A549 (cell line): ENCODE results near the gene PCDH9. TPM values are rescaled to one million over a fixed set of nuclear protein-coding genes. Genes with fewer than 3 reads are reported as not detected.

Experiments
- BCL3 ChIP-seq: fragments of >200 bp; sonication (Bioruptor Twin); formaldehyde crosslinking; IDR thresholded peaks from 3 replicates; pipeline ENCODE4 v1.6.1; 2016
- CBX2 ChIP-seq: fragments of 200-600 bp; sonication (generic); IDR thresholded peaks from 2 replicates; pipeline ENCODE4 v1.6.1; 2016; ENCODE audit warnings: low read depth, mild to moderate bottlenecking, borderline replicate concordance
- CBX8 ChIP-seq: fragments of 200-600 bp; sonication (generic); IDR thresholded peaks from 2 replicates; pipeline ENCODE4 v1.6.1; 2016
- CEBPB ChIP-seq, 2 experiments: fragments of >200 bp in 1 of 2; sonication (Bioruptor Twin) in 1 of 2; formaldehyde crosslinking in 1 of 2; IDR thresholded peaks; 2 replicates each; pipeline ENCODE4 v1.6.1; 2012 to 2016
- CHD2 ChIP-seq: fragments of 150-350 bp; IDR thresholded peaks from 2 replicates; pipeline ENCODE4 v1.6.1; 2014; ENCODE audit warnings: low read length; ENCODE audit not compliant: partially characterized antibody
- CHD4 ChIP-seq: fragments of 200-600 bp; sonication (generic); IDR thresholded peaks from 2 replicates; pipeline ENCODE4 v1.6.1; 2016; ENCODE audit warnings: antibody characterized with exemption, mild to moderate bottlenecking, borderline replicate concordance
- CTCF ChIP-seq: fragments of >200 bp; sonication (Bioruptor Twin); formaldehyde crosslinking; IDR thresholded peaks from 3 replicates; pipeline ENCODE4 v1.5.1; 2016
- E2F6 ChIP-seq: IDR thresholded peaks from 2 replicates; pipeline ENCODE4 v1.6.1; 2012; ENCODE audit warnings: low read depth, borderline replicate concordance
- EHF ChIP-seq: fragments of 250-450 bp; sonication (Bioruptor Pico); IDR thresholded peaks from 2 replicates; pipeline ENCODE4 v1.5.0; 2020; ENCODE audit warnings: mild to moderate bottlenecking
- ELK1 ChIP-seq: fragments of 150-350 bp; IDR thresholded peaks from 2 replicates; pipeline ENCODE4 v1.6.1; 2014; ENCODE audit warnings: low read depth, mild to moderate bottlenecking, low read length
- EP300 ChIP-seq, 2 experiments: fragments of >200 bp; sonication (Bioruptor Twin); formaldehyde crosslinking; IDR thresholded peaks; 2 replicates in 1 of 2; 3 replicates in 1 of 2; pipeline ENCODE4 v1.6.1; 2016 to 2017
- ESRRA ChIP-seq: fragments of 150-350 bp; IDR thresholded peaks from 2 replicates; pipeline ENCODE4 v1.6.1; 2014; ENCODE audit warnings: mild to moderate bottlenecking, low read length, borderline replicate concordance
- GATA3 ChIP-seq: IDR thresholded peaks from 2 replicates; pipeline ENCODE4 v1.6.1; 2012; ENCODE audit warnings: borderline replicate concordance
- HDAC2 ChIP-seq: fragments of 200-600 bp; sonication (generic); IDR thresholded peaks from 2 replicates; pipeline ENCODE4 v1.6.1; 2016
- HES2 ChIP-seq: fragments of >200 bp; sonication (Bioruptor Twin); formaldehyde crosslinking; IDR thresholded peaks from 2 replicates; pipeline ENCODE4 v1.6.1; 2016
- HMGXB4 ChIP-seq: fragments of 250-450 bp; sonication (Bioruptor Pico); IDR thresholded peaks from 2 replicates; pipeline ENCODE4 v1.5.0; 2021; ENCODE audit warnings: mild to moderate bottlenecking, moderate library complexity, borderline replicate concordance
- HOXA7 ChIP-seq: fragments of 250-450 bp; sonication (Bioruptor Pico); IDR thresholded peaks from 2 replicates; pipeline ENCODE4 v1.5.0; 2020; ENCODE audit warnings: mild to moderate bottlenecking, moderate library complexity
- HOXB13 ChIP-seq: fragments of 250-450 bp; sonication (Bioruptor Pico); IDR thresholded peaks from 2 replicates; pipeline ENCODE4 v1.5.0; 2020; ENCODE audit warnings: low read depth, mild to moderate bottlenecking, moderate library complexity
- JUN ChIP-seq, 2 experiments: fragments of >200 bp; sonication (Bioruptor Twin); formaldehyde crosslinking; IDR thresholded peaks; 2 replicates in 1 of 2; 3 replicates in 1 of 2; pipeline ENCODE4 v1.6.1; 2016 to 2017
- KDM5A ChIP-seq: fragments of 200-600 bp; sonication (generic); IDR thresholded peaks from 2 replicates; pipeline ENCODE4 v1.6.1; 2016; ENCODE audit warnings: antibody characterized with exemption, mild to moderate bottlenecking
- MAX ChIP-seq: IDR thresholded peaks from 2 replicates; pipeline ENCODE4 v1.6.1; 2012
- NR3C1 ChIP-seq: fragments of >200 bp; sonication (Bioruptor Twin); formaldehyde crosslinking; IDR thresholded peaks from 3 replicates; pipeline ENCODE4 v1.6.1; 2017
- PHF8 ChIP-seq: fragments of 200-600 bp; sonication (generic); IDR thresholded peaks from 2 replicates; pipeline ENCODE4 v1.6.1; 2016; ENCODE audit warnings: low read depth, mild to moderate bottlenecking, antibody characterized with exemption, moderate library complexity, borderline replicate concordance
- REST ChIP-seq: fragments of 200-600 bp; sonication (generic); IDR thresholded peaks from 2 replicates; pipeline ENCODE4 v1.6.1; 2016; ENCODE audit warnings: antibody characterized with exemption, mild to moderate bottlenecking, moderate library complexity
- RFX5 ChIP-seq: fragments of 450-650 bp; IDR thresholded peaks from 2 replicates; pipeline ENCODE4 v1.7.1; 2014; ENCODE audit warnings: antibody characterized with exemption, mild to moderate bottlenecking, moderate library complexity
- RNF2 ChIP-seq: fragments of 200-600 bp; sonication (generic); IDR thresholded peaks from 2 replicates; pipeline ENCODE4 v1.6.1; 2016; ENCODE audit warnings: low read depth, mild to moderate bottlenecking, antibody characterized with exemption, moderate library complexity, borderline replicate concordance
- SREBF2 ChIP-seq: fragments of 450-650 bp; IDR thresholded peaks from 2 replicates; pipeline ENCODE4 v1.6.1; 2014; ENCODE audit warnings: mild to moderate bottlenecking, moderate library complexity
- TFCP2L1 ChIP-seq: fragments of 250-450 bp; sonication (Bioruptor Pico); IDR thresholded peaks from 2 replicates; pipeline ENCODE4 v1.5.0; 2021; ENCODE audit warnings: mild to moderate bottlenecking
- USF2 ChIP-seq: fragments of 450-650 bp; IDR thresholded peaks from 2 replicates; pipeline ENCODE4 v1.6.1; 2014; ENCODE audit warnings: antibody characterized with exemption
- ZC3H11A ChIP-seq: fragments of 450-650 bp; IDR thresholded peaks from 2 replicates; pipeline ENCODE4 v1.6.1; 2014; ENCODE audit warnings: antibody characterized with exemption, mild to moderate bottlenecking
- ZFP36 ChIP-seq: fragments of 450-650 bp; IDR thresholded peaks from 2 replicates; pipeline ENCODE4 v1.6.1; 2014; ENCODE audit warnings: borderline replicate concordance; ENCODE audit not compliant: partially characterized antibody
- ZNF302 ChIP-seq: fragments of 250-450 bp; sonication (Bioruptor Pico); IDR thresholded peaks from 2 replicates; pipeline ENCODE4 v1.9.0; 2021; ENCODE audit warnings: inconsistent platforms, mild to moderate bottlenecking, moderate library complexity
- ZSCAN20 ChIP-seq: fragments of 250-450 bp; sonication (Bioruptor Pico); IDR thresholded peaks from 2 replicates; pipeline ENCODE4 v1.8.0; 2022; ENCODE audit warnings: mild to moderate bottlenecking, moderate library complexity
- polyA plus RNA-seq, 4 experiments: library from polyadenylated mRNA; depleted of rRNA in 3 of 4; stranded (reverse); fragments of >200 nt; fragmentation: RNase III in 1 of 4; extraction: RNeasy Plus Mini Kit Qiagen cat#74134 plus additional on column Dnase treatment in 1 of 4; gene quantifications; 2 replicates in 3 of 4; 3 replicates in 1 of 4; pipeline ENCODE4 v1.2.3, GENCODE V29; 2011 to 2017

Gene PCDH9
- polyA plus RNA-seq, 2 of the 4 experiments (the other 2 are of a cell fraction), result 16.0 to 29.5 TPM

GRCh38 chr13:67119481-67119894 lies 110.6 kb downstream of the PCDH9 start (continued):
- TF ChIP-seq NR3C1 (no peak), ZFP36 (no peak), E2F6 (no peak), JUN (IDR thresholded peaks at IDR 0.05) (peak; percentile 82 to 91; a peak in 4 of 5 replicates), CBX8 (no peak), PHF8 (no peak), CHD2 (no peak), RNF2 (no peak), CEBPB (IDR thresholded peaks at IDR 0.05) (peak; percentile 94 to 98), SREBF2 (no peak), KDM5A (no peak), CHD4 (no peak), EHF (CRISPR knock-in tag) (no peak), RFX5 (no peak), EP300 (IDR thresholded peaks at IDR 0.05) (peak; percentile 92 to 94), TFCP2L1 (CRISPR knock-in tag) (no peak), ZC3H11A (no peak), ESRRA (no peak), HOXB13 (CRISPR knock-in tag) (no peak), ELK1 (no peak), CTCF (no peak), CBX2 (no peak), HOXA7 (CRISPR knock-in tag) (no peak), MAX (peak; percentile 81), REST (no peak), GATA3 (peak; percentile 98), BCL3 (peak; percentile 85), HDAC2 (no peak), USF2 (no peak), HMGXB4 (CRISPR knock-in tag) (no peak), ZNF302 (CRISPR knock-in tag) (no peak), ZSCAN20 (CRISPR knock-in tag) (no peak), HES2 (peak; percentile 71)
